MV-4-11 (cell line): ENCODE results near the gene ADAM33.
A peak's percentile ranks its signal among the peaks of the same experiment; 100 is the strongest.

Source experiments
- DNase-seq: peaks from one replicate; lab custom pipeline; 2025; lab: John Stamatoyannopoulos, UW

Gene ADAM33, protein sequence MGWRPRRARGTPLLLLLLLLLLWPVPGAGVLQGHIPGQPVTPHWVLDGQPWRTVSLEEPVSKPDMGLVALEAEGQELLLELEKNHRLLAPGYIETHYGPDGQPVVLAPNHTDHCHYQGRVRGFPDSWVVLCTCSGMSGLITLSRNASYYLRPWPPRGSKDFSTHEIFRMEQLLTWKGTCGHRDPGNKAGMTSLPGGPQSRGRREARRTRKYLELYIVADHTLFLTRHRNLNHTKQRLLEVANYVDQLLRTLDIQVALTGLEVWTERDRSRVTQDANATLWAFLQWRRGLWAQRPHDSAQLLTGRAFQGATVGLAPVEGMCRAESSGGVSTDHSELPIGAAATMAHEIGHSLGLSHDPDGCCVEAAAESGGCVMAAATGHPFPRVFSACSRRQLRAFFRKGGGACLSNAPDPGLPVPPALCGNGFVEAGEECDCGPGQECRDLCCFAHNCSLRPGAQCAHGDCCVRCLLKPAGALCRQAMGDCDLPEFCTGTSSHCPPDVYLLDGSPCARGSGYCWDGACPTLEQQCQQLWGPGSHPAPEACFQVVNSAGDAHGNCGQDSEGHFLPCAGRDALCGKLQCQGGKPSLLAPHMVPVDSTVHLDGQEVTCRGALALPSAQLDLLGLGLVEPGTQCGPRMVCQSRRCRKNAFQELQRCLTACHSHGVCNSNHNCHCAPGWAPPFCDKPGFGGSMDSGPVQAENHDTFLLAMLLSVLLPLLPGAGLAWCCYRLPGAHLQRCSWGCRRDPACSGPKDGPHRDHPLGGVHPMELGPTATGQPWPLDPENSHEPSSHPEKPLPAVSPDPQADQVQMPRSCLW

DNA sequence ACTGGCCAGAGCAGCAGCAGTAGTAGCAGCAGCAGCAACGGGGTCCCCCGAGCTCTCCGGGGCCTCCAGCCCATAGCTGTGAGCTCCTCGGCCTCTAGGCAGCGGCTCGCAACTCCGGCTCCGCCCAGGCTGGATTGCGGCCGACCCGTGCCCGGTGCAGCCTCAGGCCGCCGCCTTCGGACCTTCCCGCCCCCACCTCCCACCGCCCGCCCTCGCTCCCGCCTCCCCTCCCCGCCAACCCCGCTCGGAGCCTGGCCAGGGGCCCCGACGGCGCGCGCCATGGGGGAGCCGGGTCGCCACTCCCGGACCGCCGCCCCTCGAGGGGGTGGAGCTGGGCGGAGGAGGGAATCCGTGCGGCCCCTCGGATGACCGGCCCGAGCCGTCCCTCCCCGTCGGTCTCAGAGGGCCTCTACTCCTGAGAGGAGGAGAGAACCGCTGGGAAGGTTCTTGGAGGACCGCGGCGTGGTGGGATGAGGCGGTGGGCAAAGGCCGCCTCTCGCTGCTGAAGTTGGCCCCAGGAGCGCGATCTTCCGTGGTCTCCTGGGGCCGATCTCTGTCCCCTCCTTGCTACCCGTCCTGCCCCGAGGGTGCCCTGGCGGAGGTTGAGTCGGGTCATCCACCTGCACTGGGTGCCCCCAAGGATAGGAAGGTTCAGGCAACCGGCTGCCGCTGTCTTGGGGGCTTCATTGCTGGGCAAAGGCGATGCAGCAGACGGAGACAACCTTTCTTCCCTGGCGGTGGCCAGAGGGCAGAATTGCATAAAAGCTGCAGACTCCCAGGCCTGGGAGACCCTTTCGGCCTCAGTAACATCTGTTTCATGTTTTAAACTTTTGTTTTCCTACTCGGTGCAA, at the start of gene ADAM33:
TSS of gene ADAM33 (minus strand) at position 80 of the 851 bp plus-strand sequence. CDS start at position 74, 6 bp downstream.
- no peak for DNase-seq

DNA sequence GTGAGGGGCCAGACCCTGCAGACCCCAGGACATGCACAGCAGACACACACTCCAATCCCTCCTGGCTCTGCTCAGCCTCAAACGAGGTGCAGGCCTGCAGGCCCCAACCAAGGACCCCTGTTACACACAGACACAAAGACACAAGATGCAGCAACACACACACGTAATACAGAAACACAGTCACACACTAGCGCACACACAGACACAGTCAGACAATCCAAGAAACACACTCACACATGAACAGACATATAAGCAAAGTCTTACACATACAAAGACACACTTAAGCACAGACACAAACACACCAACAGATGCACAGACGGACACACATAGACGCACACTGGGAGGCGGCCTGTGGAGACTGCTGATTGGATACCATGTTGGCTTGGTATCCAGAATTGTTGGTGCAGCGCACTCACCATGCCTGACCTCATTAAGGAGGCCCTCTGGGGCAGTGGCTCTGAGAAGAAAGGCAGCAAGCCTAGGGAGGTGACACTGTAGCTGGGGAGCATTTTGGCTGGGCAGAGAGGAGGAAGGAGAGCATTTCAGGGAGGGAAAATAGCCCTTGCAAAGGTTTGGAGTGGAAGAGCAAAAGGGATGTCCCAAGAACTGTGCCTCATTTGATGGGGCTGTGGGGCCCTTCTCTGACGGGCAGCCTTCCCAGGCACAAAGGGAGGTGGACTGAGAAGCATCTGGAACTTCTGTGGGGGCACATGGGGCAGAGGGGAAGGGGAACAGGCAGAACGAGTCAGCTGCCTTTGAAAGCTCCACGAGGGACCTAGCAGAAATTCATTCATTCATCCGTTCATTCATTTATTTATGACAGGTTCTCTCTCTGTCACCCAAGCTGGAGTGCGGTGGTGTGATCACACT, 49.2 kb upstream of the ADAM33 start:
- no peak for DNase-seq

DNA sequence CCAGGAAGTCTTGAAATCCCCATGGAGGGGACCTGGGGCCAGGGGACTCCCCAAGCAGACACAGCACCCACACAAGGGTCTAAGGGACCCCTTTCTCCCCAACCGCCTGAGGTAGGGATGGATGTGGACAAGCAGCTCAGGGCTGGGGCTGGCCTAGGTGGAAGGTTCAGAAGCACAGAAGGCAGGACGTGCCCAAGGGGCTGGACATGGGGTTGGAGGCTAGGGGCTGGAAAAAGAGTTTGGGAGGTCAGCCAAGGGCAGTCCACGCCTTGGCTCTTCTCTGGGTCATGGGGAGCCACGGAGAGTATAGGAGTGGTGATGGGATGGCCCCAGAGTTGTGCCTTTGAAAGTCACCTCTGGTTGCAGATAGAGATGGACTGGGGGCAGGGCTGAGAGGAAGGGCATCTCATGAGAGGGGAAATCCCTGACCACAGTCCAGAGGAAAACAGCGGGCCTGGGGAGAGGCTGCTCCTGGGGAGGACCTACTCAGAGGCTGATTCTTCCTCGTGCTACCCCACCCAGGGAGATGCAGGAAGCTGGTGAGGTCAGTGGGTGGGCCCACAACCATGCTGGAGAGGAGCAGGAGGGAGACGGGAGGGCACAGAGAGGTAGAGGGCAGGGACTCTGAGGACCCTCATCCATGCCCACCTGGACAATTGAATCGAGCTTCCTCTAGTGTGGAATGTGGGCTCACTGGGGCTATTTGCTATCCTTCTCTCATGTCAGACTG, 48.2 kb upstream of the ADAM33 start:
- no peak for DNase-seq

DNA sequence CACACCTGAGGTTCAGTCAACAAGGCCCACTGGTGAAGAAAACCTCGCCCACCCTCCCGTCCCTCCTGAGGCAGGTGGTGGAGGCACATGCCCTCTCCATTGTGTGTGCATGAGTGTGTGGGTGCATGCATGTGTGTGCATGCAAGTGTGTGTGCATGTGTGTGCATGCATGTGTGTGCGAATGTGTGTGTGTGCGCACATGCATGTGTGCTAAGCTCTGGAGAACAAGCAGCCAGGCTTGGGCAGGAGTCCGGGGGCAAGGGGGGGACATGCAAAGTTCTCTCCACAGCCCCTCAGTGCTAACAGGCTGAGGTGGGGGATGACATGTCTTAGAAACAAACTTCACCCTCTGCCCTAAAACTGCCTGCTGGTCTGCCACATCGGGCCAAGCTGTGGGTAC, 47.6 kb upstream of the ADAM33 start:
- no peak for DNase-seq

DNA sequence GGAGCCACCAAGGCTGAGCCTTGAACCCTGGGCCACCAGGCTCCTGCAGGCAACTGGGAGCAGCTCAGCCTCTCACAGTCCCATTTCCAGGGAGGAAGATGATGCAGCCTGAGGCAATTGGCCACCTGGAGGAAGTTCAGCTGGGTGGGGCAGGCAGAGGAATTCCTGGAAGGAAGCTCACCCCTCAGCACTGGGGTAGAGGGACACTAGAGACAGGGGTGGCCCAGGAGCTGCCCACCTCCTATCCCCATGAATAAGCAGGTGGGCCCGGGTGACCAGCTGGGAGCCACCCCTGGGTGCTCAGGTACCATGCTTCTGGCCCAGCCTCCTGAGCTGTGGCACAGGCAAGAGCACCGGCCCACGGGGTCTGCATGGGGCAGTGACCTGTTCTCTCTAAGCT, 47.1 kb upstream of the ADAM33 start:
- DNase-seq, result no peak

DNA sequence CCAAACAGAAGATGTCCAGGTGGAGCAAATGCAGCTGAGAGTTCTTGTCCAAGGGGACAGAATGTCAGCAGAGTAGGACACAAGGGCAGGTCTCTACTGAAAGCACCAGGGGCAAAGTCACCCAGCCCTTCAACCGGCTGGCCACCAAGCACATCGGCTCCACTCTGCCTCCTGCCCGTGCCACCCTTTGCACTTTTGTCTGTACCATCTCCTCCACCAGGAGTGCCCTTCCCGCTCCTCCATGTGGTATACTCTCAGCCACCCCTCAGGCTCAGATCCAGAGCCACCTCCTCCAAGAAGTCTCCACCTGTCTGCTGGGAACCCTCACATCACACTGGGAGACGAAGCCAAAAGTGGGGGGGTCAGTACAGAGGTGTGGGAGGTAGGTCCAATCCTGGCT, 46.5 kb upstream of the ADAM33 start:
- DNase-seq, result no peak

DNA sequence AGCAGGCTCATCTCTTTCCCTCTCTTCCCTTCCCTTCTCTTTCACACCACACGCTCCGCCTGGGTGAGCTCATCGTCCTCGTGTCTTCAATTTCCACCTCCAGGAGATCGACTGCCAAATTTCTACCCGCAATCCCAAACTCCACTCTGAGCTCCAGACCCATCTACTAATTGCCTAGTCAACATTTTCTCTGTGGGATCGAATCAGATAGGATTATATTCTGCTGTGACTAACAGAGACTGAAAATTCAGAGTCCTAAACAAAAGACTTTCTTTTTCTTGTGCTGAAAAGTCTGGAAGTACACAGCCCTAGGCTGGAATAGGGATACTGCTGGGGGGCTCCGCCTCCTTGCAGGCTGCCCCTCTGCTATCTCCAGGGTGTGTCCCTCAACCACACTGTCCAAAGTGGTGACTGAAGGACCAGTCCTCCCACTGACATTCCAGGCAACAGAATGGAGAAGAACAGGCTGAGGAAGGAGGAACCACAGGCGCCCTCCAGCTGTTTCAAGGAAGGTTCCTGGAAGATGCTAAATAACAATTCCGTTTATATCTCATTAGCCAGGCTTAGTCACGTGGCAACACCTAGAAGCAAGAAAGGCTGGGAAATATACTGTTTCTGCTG, 45.7 kb upstream of the ADAM33 start:
- no peak for DNase-seq

DNA sequence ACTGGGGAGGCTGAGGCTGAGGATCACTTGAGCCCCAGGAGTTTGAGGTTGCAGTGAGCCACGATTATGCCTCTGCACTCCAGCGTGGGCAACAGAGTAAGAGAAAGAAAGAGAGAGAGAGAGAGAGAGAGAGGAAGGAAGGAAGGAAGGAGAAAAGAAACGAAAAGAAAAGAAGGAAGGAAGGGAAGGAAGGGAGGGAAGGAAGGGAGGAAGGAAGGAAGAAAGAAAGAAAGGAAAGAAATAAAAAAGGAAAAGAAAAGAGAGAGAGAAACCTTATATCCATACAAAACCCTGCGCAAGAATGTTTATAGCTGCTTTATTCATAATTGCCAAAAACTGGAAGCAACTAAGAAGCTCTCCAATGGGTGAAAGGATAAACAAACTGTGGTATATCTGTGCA, 42.5 kb upstream of the ADAM33 start:
- no peak for DNase-seq

DNA sequence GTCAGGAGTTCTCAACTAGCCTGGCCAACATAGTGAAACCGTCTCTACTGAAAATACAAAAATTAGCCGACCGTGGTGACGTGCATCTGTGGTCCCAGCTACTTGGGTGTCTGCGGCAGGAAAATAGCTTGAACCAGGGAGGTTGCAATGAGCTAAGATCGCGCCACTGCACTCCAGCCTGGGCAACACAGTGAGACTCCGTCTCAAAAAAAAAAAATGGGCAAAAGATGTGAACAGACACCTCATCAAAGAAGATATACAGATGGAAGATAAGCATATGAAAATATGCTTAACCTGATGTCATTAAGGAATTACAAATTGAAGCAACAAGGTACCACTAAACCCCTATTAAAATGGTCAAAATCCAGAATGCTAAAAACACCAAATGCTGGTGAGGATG, 41.5 kb upstream of the ADAM33 start:
- no peak for DNase-seq

DNA sequence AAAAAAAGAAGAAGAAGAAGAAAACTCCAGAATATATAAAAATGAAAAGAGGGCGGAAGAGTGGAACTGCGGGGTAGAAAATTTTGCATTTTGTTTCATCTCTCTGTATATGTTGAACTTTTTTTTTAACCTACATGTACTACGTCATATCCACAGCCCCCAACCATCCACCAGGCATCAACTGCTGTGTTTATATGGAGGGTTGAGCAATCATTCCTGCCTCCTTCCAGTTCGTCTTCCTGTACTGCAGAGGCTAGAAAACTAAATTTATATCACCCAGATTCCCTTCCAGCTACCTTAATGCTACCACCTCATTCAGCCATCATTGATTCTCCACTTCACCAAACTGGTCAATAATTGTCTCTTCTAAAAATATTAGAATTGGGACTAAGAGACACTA, 40.1 kb upstream of the ADAM33 start:
- DNase-seq, result no peak

DNA sequence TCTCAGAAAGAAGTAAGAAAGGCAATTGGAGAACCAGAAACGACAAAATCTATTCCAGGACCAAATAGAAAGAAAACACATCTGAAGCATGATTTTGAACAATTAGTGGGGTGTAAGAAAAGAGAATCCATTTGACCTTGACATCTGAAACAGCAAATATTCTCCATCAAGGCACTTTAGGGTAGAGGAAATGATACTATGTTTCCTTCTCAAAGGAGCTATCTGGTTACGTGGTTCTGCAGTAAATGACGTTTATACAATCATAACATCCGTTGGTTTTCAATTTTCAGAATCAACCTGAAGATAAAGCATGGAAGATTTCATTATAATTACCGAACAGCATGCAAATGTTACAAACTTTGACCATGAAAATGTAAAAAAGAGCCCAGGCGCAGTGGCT, 38.8 kb upstream of the ADAM33 start:
- DNase-seq, result no peak

DNA sequence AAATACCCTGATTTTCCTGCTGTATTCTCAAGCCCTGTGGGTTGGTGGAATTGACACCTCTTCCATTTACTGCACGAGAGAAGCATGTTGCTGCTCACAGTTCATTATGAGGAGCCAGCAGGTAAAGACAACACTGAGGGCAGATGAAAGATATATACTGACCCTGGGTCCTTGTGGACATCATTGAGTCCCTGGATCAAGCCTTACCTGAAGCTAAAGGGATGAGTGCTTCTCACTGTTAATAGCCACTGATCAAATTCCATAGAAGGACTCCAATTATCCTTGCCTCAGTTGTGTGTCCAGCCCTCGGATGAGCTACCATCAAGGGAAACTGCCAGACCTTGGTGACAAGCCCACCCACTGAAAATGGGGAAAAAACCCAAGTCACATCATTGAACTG, 38.3 kb upstream of the ADAM33 start:
- no peak for DNase-seq

DNA sequence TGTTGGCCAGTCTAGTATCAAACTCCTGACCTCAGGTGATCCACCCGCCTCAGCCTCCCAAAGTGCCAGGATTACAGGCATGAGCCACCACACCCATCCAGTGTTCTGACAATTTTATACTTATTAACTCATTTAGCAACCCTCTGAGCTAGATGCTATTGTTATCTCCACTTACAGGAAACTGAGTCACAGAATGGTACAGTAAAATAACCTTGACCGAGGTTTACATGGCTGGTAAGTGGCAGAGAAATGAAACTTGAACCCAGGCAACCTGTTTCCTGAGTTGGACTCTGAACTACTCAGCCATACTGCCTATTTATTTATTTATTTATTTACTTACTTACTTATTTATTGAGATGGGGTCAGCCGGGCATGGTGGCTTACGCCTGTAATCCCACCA, 37.2 kb upstream of the ADAM33 start:
- no peak for DNase-seq

DNA sequence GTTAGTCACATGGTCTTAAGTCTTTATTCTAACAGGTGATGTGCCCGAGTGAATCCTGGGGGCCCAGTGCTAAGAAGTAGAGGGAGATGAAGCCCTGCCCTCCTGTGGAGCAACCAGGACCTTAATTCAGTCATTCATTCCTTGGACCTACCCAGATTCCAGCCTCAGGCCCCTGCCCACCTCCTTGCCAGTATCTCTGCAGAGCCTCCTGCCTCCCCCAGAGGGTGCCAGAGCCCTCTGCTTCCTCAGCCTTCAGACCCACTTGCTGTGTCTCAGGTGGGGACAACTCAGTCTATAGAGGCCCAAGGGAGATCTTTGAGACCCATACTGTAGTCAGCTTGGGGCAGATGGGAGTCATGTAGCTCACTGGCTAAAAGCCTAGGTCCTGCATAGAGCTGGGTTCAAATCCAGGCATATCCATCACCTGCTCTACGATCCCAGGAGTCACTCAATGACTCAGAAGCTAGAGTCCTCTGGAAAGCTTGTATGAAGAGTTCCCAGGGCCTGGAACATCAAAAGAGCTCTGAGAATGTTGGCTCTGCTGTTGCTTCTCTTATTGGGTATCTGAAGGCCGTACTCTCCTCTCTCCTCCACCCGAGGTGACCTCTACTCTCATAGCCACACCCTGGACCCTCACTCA, 34.5 kb upstream of the ADAM33 start:
- DNase-seq, result peak; percentile 28

DNA sequence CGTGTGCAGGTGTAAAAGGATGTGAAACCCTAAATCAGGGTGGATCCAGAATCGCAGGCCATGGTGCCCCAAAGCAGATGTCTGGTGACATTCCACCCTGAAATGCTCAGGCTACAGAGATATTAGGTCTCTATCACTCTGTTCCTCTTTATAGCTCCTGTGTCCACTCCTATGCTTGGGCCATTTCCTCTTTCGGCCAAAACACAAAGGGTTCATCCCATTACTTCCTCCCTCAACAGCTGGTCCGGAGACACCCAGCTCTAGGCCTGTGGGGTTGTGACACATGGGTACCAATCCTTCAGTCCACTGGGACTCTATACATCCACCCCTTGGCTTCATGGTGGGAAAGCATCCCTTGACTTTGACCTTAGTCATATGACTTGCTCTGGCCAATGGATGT, 32.3 kb upstream of the ADAM33 start:
- DNase-seq, result peak; percentile 93

DNA sequence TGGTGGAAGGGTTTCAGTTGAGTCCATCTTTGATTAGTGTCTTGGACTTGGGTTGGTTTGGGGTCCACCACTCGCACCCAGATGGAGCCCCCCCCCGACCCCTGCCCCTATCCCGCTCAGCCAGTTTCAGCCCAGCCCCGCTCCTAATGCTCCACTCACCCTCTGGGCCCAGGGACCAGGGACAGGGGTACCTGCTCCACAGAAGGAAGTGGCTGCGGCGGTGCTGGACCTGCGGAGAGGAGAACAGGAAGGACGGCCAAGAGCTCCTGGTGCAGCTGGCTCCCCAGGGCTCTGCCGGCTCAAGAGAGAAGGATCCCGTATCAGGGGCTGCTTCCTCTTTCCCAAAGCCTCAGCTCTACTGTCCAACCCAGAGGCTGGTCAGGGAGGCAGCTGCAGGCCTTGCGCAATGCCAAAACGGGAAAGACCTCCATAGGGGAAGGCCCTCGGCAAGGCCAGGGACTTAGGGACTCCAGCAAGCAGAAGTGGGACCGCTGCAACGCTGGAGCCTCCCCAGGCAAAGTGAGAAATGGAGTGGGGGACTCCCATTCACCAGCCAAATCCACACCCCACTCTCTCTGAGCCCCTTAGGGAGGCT, 30.6 kb upstream of the ADAM33 start, which contains the start of gene SIGLEC1:
TSS of gene SIGLEC1 (minus strand) at position 322 of the 595 bp plus-strand sequence. CDS start 5,472 bp downstream, outside the sequence.
- peak; percentile 99 for DNase-seq

DNA sequence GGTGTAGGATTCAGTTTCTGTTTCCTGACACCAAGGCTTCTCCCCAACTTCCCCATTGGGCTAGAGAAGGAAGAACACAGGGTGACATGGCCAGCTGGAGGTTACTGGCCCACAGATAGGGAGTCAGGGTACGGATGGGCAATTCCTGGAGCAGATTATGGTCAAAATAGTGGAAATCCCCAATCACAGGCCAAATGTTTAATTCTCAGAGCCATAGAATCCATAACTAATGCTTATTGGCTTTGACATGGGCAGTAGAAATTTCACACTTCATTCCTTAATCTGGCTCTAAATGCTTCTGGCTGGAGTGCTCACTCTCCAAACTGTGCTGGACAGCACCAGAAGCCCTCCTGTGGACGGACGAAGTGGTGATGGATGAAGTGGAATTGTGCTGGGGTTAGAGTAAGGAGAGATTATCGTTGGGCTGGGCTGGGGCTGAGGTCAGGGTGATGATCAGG, 29.7 kb upstream of the ADAM33 start:
- peak; percentile 50 for DNase-seq

DNA sequence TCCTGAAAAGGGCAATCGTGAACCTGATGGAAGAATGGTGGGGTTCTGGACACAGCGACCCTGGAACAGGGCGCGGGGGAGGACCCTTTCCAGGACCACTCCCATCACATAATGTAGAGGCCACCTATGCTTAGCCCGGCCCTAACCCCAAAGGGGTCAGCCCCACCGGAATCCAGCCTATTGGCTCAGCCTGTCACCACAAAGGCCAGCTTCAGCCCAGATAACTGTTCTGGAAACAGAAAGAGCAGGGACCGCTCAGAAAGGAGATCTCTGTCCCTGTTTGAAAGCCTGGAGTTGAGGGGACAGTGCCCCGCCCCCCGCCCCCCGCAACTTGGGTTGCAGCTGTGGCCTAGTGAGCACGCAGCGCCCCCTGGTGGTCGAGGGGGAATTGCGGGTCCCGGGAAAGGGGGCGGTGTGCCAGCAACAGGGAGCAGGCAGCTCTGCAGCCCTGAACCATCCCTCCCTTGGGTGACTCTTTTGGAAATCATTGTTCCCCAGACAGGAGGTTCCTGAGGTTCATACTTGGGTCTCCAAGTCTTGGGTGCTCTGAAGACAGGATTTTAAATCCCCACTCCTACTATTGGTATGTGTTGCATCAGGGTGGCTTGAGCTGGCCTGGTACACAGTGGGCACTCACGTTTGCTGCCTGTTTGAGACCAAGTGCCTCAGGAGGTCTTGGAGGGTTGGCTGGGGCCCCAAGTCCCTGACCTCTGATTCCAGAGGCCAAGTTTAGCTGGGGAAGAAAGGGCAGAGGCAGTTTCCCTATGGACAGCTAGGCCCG, 29.1 kb upstream of the ADAM33 start:
- DNase-seq, result peak; percentile 42
